ENCODE data around the gene ZNF319. TPM values are rescaled to one million over a fixed set of nuclear protein-coding genes. Genes with fewer than 3 reads are reported as not detected.

ZNF319 gene
- total RNA-seq, 2 experiments from 2014 or later: 4.2 to 5.4 TPM

DNA sequence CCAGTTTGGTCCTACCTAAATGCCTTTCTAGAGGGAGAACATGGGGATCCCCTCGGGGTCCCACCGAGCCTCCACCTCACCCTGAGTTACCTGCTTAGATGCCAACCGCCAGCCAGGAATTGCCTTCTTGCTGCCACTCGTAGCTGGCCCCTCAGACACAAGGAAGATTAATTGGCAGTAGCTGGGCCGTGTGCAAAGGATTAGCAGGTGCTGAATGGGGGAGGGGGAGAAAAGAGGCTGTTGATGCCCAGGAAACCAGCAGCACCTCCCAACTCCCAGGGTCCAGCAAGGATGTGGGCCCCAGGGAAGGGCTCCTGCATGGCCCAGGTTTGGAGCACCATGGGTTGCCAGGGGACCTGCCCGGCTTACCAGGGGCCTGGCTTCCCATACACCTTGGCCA lies 29.5 kb downstream of the ZNF319 start, which contains the start of gene CNGB1:
Gene CNGB1 (minus strand): TSS at position 159 of the 400 bp plus-strand sequence. CDS start 3,842 bp downstream, outside the sequence.
- no peak within 1 kb of the TSS for H3K27ac Mint-ChIP-seq
- H3K36me3 Mint-ChIP-seq (ENCODE audit: low read depth): no peaks in the 10 kb centered on the region
- no peak within 1 kb of the TSS for H3K4me3 Mint-ChIP-seq
- no peaks in the 10 kb centered on the region for H3K4me1 Mint-ChIP-seq (ENCODE audit: low read depth)
- no peak for DNase-seq
- no peaks in the 10 kb centered on the region for H3K9me3 Mint-ChIP-seq
- H3K27me3 Mint-ChIP-seq (ENCODE audit: low read depth): no peaks in the 10 kb centered on the region
- intact Hi-C loops (cut with micrococcal nuclease): no loop called here
- CTCF ChIA-PET: no interaction called here

DNA sequence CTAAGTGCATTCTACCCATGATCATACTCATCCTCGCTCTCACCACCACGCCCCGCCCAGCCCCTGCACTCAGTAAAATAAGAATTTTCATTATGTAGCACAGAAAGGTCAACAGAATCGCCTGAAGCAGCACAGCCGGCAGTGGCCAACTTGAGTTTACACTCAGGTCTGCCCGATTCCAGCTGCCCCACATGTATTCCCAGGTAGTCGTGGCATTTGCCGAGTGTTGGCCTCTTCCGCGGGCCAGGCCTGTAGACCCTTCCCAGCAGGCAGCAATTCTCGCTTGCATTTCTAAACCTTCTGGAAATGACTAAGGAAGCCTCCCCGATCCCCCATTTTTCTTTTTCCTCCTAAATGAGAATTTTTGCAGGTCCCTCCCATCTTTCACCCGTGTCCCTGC lies 30.2 kb downstream of the ZNF319 start:
- no peaks in the 10 kb centered on the region for H3K4me1 Mint-ChIP-seq (ENCODE audit: low read depth)
- no peak overlapping the region for H3K4me3 Mint-ChIP-seq
- no peaks in the 10 kb centered on the region for H3K9me3 Mint-ChIP-seq
- no peaks in the 10 kb centered on the region for H3K36me3 Mint-ChIP-seq (ENCODE audit: low read depth)
- no peaks in the 10 kb centered on the region for H3K27me3 Mint-ChIP-seq (ENCODE audit: low read depth)
- H3K27ac Mint-ChIP-seq: no peak overlapping the region
- intact Hi-C loops (cut with micrococcal nuclease): no loop called here
- no peak for DNase-seq
- CTCF ChIA-PET: no interaction called here

- Mint-ChIP-seq H3K4me1 (ENCODE audit: low read depth) (no peaks in the 10 kb centered on the region), H3K27me3 (ENCODE audit: low read depth) (no peaks in the 10 kb centered on the region), H3K36me3 (ENCODE audit: low read depth) (no peaks in the 10 kb centered on the region), H3K9me3 (no peaks in the 10 kb centered on the region), H3K27ac (no peak overlapping the region), H3K4me3 (no peak overlapping the region)
- no peak for DNase-seq
- CTCF ChIA-PET: no interaction called here
- intact Hi-C loops (cut with micrococcal nuclease): no loop called here
Measured at GRCh38 chr16:57969451-57970123, 30.9 kb downstream of the ZNF319 start.

- CTCF ChIA-PET: no interaction called here
- no peaks in the 10 kb centered on the region for H3K4me1 Mint-ChIP-seq (ENCODE audit: low read depth)
- no peak for DNase-seq
- no peak overlapping the region for H3K27ac Mint-ChIP-seq
- no peaks in the 10 kb centered on the region for H3K27me3 Mint-ChIP-seq (ENCODE audit: low read depth)
- intact Hi-C loops (cut with micrococcal nuclease): no loop called here
- H3K4me3 Mint-ChIP-seq: no peak overlapping the region
- H3K36me3 Mint-ChIP-seq (ENCODE audit: low read depth): no peaks in the 10 kb centered on the region
- H3K9me3 Mint-ChIP-seq: no peaks in the 10 kb centered on the region
Measured at GRCh38 chr16:57967916-57968315, 32.6 kb downstream of the ZNF319 start.

DNA sequence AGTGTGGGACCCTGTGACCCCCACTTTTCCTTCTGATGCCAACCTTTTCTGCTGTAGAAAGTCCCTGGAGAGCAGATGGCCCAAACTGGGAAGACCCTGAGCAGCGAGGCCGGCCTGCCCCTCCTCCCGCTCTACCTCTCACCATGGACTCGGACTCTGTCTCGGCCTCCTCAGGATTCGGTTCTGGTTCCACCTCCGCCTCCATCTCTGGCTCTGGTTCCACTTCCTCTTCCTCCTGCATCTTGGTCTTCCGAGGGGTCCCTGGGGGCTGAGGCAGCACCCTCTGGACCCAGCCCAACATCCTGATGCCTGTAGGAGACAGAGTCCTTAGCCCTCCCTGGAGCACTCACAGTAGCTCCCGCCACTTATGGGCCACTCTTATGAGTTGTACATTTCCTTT lies 33.5 kb downstream of the ZNF319 start:
- no peaks in the 10 kb centered on the region for H3K4me1 Mint-ChIP-seq (ENCODE audit: low read depth)
- H3K27me3 Mint-ChIP-seq (ENCODE audit: low read depth): no peaks in the 10 kb centered on the region
- DNase-seq: no peak
- no peak overlapping the region for H3K4me3 Mint-ChIP-seq
- H3K27ac Mint-ChIP-seq: no peak overlapping the region
- intact Hi-C loops (cut with micrococcal nuclease): no loop called here
- CTCF ChIA-PET: no interaction called here
- H3K9me3 Mint-ChIP-seq: no peaks in the 10 kb centered on the region
- H3K36me3 Mint-ChIP-seq (ENCODE audit: low read depth): no peaks in the 10 kb centered on the region

DNA sequence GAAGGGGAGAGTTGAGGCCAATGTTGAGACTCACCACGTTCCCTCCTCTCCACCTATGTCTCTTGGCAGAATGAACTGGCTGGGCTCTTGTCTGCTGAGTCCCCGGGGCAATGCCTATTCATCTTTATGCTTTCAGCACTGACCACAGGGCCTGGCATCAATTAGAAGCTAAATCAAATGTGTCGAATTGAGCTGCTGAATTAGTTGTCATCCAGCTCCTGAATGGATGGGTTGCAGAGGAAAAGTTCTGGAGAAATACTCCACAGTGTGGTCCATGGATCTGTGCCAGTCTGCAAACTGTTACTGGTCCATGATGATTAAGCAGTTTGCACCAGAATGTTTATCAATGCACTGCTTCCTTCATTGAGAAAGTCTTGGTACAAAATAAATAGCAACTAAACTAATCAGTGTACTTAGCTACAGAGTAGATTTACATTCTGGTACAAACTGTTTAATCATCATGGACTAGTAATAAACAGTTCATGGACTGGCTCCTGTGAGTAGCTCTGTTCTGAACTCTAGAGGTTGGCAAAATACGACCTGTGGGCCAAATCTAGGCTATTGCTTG lies 34.2 kb downstream of the ZNF319 start:
- no peaks in the 10 kb centered on the region for H3K9me3 Mint-ChIP-seq
- H3K27me3 Mint-ChIP-seq (ENCODE audit: low read depth): no peaks in the 10 kb centered on the region
- CTCF ChIA-PET: interaction anchor here (1.0 kb wide), 1 partner anchor 34 kb away, joined by 4 read pairs; no protein-coding TSS in a partner anchor
- no peak for DNase-seq
- H3K27ac Mint-ChIP-seq: no peak overlapping the region
- H3K36me3 Mint-ChIP-seq (ENCODE audit: low read depth): no peaks in the 10 kb centered on the region
- intact Hi-C loops (cut with micrococcal nuclease): no loop called here
- no peak overlapping the region for H3K4me3 Mint-ChIP-seq
- no peaks in the 10 kb centered on the region for H3K4me1 Mint-ChIP-seq (ENCODE audit: low read depth)

GRCh38 chr16:57964157-57964700 lies 36.2 kb downstream of the ZNF319 start:
- no peak for DNase-seq
- no peak overlapping the region for H3K4me3 Mint-ChIP-seq
- no peaks in the 10 kb centered on the region for H3K36me3 Mint-ChIP-seq (ENCODE audit: low read depth)
- intact Hi-C loops (cut with micrococcal nuclease): no loop called here
- H3K27me3 Mint-ChIP-seq (ENCODE audit: low read depth): no peaks in the 10 kb centered on the region
- H3K9me3 Mint-ChIP-seq: no peaks in the 10 kb centered on the region
- H3K27ac Mint-ChIP-seq: no peak overlapping the region
- CTCF ChIA-PET: no interaction called here
- no peaks in the 10 kb centered on the region for H3K4me1 Mint-ChIP-seq (ENCODE audit: low read depth)

DNA sequence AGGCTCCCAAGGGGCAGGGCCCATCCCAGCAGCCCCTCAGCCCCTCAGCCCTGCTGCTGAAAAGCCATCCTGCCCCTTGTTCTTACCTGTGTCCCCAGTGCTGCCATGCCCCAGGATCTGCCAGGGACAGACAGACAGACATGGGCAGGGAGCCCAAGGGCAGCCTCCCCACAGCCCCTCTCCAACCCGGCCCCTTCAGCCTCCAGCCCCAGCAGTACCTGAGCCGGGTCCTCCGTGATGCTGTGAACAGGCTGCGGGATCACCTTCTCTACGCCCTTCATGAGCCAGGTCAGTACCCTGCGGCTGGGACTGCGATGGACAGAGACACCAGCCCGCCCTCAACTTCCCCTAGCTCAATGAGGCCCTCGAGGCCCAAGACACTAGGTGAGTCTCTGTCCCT lies 37.7 kb downstream of the ZNF319 start:
- intact Hi-C loops (cut with micrococcal nuclease): no loop called here

GRCh38 chr16:57962046-57962445 lies 38.4 kb downstream of the ZNF319 start:
- CTCF ChIA-PET: no interaction called here
- DNase-seq: no peak
- intact Hi-C loops (cut with micrococcal nuclease): no loop called here
- Mint-ChIP-seq H3K9me3 (no peaks in the 10 kb centered on the region), H3K27me3 (ENCODE audit: low read depth) (no peaks in the 10 kb centered on the region), H3K4me1 (ENCODE audit: low read depth) (no peaks in the 10 kb centered on the region), H3K36me3 (ENCODE audit: low read depth) (no peaks in the 10 kb centered on the region), H3K27ac (no peak overlapping the region), H3K4me3 (no peak overlapping the region)

More for the DNA sequence above, 37.7 kb downstream of the ZNF319 start:
- no peak for DNase-seq
- no peak overlapping the region for H3K4me3 Mint-ChIP-seq
- H3K9me3 Mint-ChIP-seq: no peaks in the 10 kb centered on the region
- H3K27me3 Mint-ChIP-seq (ENCODE audit: low read depth): no peaks in the 10 kb centered on the region
- H3K27ac Mint-ChIP-seq: no peak overlapping the region
- H3K4me1 Mint-ChIP-seq (ENCODE audit: low read depth): no peaks in the 10 kb centered on the region
- H3K36me3 Mint-ChIP-seq (ENCODE audit: low read depth): no peaks in the 10 kb centered on the region
- CTCF ChIA-PET: interaction anchor here (0.6 kb wide), 1 partner anchor 37 kb away, joined by 3 read pairs; no protein-coding TSS in a partner anchor

DNA sequence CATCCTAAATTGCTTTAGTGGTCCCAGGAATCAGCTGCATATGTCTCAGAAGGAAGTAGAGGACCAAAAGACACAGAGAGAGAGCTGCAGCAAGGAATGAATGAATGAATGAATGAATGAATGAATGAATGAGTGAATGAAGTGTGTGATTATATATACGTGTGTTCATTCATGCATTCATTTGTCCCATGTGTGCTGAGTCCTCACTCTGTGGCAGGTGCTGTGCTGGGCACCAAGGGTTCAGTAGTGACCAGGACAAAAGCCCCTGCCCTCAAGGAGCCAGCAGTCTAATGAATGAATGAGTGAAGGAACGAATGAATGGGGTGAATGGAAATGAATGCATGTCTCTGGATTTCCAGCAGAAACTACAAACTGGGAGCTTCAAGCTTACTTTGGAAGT lies 38.9 kb downstream of the ZNF319 start:
- H3K4me3 Mint-ChIP-seq: no peak overlapping the region
- no peaks in the 10 kb centered on the region for H3K9me3 Mint-ChIP-seq
- no peaks in the 10 kb centered on the region for H3K36me3 Mint-ChIP-seq (ENCODE audit: low read depth)
- no peaks in the 10 kb centered on the region for H3K27me3 Mint-ChIP-seq (ENCODE audit: low read depth)
- H3K27ac Mint-ChIP-seq: no peak overlapping the region
- H3K4me1 Mint-ChIP-seq (ENCODE audit: low read depth): no peaks in the 10 kb centered on the region
- no peak for DNase-seq
- intact Hi-C loops (cut with micrococcal nuclease): no loop called here
- CTCF ChIA-PET: no interaction called here

- intact Hi-C loops (cut with micrococcal nuclease): no loop called here
- no peaks in the 10 kb centered on the region for H3K9me3 Mint-ChIP-seq
- no peak overlapping the region for H3K27ac Mint-ChIP-seq
- no peak for DNase-seq
- H3K36me3 Mint-ChIP-seq (ENCODE audit: low read depth): no peaks in the 10 kb centered on the region
- no peak overlapping the region for H3K4me3 Mint-ChIP-seq
- H3K27me3 Mint-ChIP-seq (ENCODE audit: low read depth): no peaks in the 10 kb centered on the region
- CTCF ChIA-PET: no interaction called here
- no peaks in the 10 kb centered on the region for H3K4me1 Mint-ChIP-seq (ENCODE audit: low read depth)
Measured at GRCh38 chr16:57960826-57961472, 39.5 kb downstream of the ZNF319 start.

GRCh38 chr16:57960310-57960709 lies 40.2 kb downstream of the ZNF319 start:
- no peaks in the 10 kb centered on the region for H3K9me3 Mint-ChIP-seq
- no peak for DNase-seq
- H3K4me3 Mint-ChIP-seq: no peak overlapping the region
- intact Hi-C loops (cut with micrococcal nuclease): no loop called here
- H3K27me3 Mint-ChIP-seq (ENCODE audit: low read depth): no peaks in the 10 kb centered on the region
- no peaks in the 10 kb centered on the region for H3K36me3 Mint-ChIP-seq (ENCODE audit: low read depth)
- no peaks in the 10 kb centered on the region for H3K4me1 Mint-ChIP-seq (ENCODE audit: low read depth)
- no peak overlapping the region for H3K27ac Mint-ChIP-seq
- CTCF ChIA-PET: no interaction called here

DNA sequence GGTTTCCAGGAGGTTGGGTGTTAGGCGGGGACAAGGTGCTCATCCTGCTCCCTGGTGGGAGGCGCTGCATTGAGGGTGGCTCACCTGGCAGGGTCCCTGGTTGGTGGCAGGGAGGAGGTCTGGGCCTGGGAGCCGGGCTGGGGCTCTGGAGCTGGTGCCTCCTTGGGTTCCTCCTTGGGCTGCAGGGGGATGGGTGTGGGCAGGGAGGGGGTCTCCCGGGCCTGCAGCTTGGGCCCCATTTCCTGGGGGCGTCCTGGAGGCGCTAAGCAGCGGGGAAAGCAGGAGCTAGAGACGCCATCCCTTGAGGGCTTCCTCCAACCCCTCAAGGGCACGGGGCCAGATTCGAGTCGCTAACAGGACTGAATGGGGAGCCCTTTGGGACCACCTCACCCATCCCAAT lies 40.7 kb downstream of the ZNF319 start:
- Mint-ChIP-seq H3K4me3 (no peak overlapping the region), H3K9me3 (no peaks in the 10 kb centered on the region), H3K27me3 (ENCODE audit: low read depth) (no peaks in the 10 kb centered on the region), H3K36me3 (ENCODE audit: low read depth) (no peaks in the 10 kb centered on the region), H3K27ac (no peak overlapping the region), H3K4me1 (ENCODE audit: low read depth) (no peaks in the 10 kb centered on the region)
- DNase-seq: no peak
- CTCF ChIA-PET: no interaction called here
- intact Hi-C loops (cut with micrococcal nuclease): no loop called here
